ENCODE measurements around the gene STUM. TPM values are rescaled to one million over a fixed set of nuclear protein-coding genes. Genes with fewer than 3 reads are reported as not detected.

STUM gene
- total RNA-seq, 2 experiments from 2014 or later = not detected

DNA sequence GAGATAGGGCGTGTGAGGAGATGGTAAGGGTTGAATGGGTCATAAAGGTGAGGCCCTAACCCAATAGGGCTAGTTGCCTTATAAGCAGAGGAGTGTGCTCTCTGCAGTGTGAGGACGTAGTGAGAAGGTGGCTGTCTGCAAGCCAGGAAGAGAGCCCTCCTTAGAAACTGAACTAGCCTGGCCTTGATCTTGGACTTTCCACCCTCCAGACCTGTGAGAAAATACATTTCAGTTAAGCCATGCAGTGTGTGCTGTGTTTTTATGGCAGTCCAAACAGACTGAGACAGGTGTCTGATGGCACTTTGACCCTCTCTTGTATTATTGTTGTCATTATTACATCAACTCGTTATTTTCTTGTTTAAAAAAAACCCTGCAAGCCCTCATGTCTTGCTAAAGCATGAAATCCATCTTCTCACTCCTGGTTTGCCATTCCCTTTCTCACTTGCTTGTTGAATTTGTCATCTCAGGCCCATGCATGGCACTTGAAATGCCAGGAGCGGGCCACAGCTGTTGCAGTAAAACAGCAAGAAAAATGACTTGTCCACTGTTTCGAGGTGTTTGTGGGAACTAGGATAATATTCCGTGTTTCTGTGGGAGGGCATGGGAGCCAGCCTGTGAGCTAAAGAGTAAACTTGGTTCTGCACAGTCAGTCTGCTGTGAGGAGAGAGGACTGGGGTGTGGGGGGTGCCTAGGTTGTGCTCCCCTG lies 78.6 kb downstream of the STUM start:
- ATAC-seq (no peak), DNase-seq (no peak)
- Mint-ChIP-seq H3K4me3 (no peak overlapping the region), H3K27me3 (ENCODE audit: low read depth) (no peaks in the 10 kb centered on the region), H3K36me3 (ENCODE audit: low read depth) (peaks cover 6% of the 10 kb centered on the region), H3K4me1 (ENCODE audit: low read depth) (peaks cover 12% of the 10 kb centered on the region), H3K27ac (no peak overlapping the region), H3K9me3 (ENCODE audit: insufficient read depth) (no peaks in the 10 kb centered on the region)
- ChIA-PET CTCF (interaction anchor here (0.6 to 2.1 kb wide), 34 partner anchors 10 to 304 kb away, joined by 3 to 25 read pairs (median 4); no protein-coding TSS in a partner anchor), POLR2A (interaction anchor here (0.5 kb wide), 1 partner anchor 404 kb away, joined by 3 read pairs; the partner anchor contains the start of gene MIXL1)

DNA sequence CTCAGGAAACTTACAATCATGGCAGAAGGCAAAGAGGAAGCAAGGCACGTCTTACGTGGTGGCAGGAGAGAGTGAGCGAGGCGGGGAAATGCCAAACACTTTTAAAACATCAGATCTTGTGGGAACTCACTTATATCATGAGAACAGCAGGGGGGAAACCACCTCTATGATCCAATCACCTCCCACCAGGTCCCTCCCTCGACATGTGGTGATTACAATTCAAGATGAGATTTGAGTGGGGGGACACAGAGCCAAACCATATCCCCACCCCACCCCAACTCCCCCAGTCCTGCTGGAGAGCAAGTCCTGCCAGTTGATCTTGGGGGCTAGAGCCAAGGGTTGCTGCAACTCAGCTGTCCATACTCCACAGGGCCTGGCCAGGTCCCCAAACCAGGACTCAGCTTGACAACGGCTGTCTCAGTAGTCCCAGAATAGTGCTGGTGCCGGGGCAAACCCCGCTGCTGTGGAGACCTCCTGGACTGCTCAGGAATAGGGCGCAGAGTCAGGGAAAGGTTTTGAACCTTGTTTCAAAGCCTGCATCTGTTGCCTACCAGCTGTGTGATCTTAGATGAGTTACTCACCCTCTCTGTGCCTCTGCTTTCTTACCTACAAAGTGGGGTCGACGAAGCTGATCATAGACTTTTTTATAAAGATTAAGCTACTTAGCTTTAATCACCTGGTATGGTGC lies 79.5 kb downstream of the STUM start:
- Mint-ChIP-seq H3K36me3 (ENCODE audit: low read depth) (peaks cover 12% of the 10 kb centered on the region), H3K27me3 (ENCODE audit: low read depth) (no peaks in the 10 kb centered on the region), H3K4me1 (ENCODE audit: low read depth) (peaks cover 21% of the 10 kb centered on the region), H3K4me3 (no peak overlapping the region), H3K27ac (no peak overlapping the region), H3K9me3 (ENCODE audit: insufficient read depth) (no peaks in the 10 kb centered on the region)
- CTCF ChIA-PET = interaction anchor here (1.3 to 2.1 kb wide), 3 partner anchors 26 to 200 kb away, joined by 3 to 25 read pairs (median 4); no protein-coding TSS in a partner anchor
- DNase-seq (no peak), ATAC-seq (no peak)
- POLR2A ChIA-PET = no interaction called here

DNA sequence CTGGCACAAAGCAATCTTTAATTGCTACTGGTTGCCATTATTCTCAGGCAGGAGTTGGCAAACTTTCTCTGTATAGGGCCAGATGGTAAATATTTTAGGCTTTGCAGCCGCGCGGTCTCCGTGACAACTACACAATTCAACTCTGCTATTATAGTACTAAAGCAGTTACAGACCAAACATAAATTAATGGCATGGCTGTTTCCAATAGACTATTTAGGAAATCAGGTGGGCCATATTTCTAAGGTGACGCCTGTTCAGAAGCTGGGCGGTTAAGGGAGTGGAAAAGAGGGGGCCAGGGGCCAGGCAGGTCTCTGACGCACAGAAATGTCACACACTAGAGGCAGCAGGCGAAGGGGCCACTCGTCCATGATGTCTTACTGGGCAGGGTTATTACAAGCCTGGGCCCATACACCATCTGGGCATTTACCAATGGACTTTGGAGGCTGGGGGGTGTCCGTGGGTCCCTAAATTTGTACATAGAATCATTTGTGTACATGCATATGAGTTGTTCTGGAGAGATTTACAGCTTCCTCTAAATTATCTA lies 80.1 kb downstream of the STUM start:
- Mint-ChIP-seq H3K9me3 (ENCODE audit: insufficient read depth) (no peaks in the 10 kb centered on the region), H3K4me3 (no peak overlapping the region), H3K27me3 (ENCODE audit: low read depth) (no peaks in the 10 kb centered on the region), H3K36me3 (ENCODE audit: low read depth) (peaks cover 15% of the 10 kb centered on the region), H3K4me1 (ENCODE audit: low read depth) (peaks cover 27% of the 10 kb centered on the region), H3K27ac (no peak overlapping the region)
- no peak for ATAC-seq
- DNase-seq = no peak
- ChIA-PET CTCF (interaction anchor here (1.3 kb wide), 2 partner anchors 25 to 59 kb away, joined by 3 to 4 read pairs; no protein-coding TSS in a partner anchor), POLR2A (no interaction called here)

GRCh38 chr1:226629210-226629895 lies 80.8 kb downstream of the STUM start:
- H3K27ac Mint-ChIP-seq = no peak overlapping the region
- peaks cover 18% of the 10 kb centered on the region for H3K36me3 Mint-ChIP-seq (ENCODE audit: low read depth)
- ATAC-seq (no peak), DNase-seq (no peak)
- no peak overlapping the region for H3K4me3 Mint-ChIP-seq
- CTCF ChIA-PET = interaction anchor here (1.2 to 1.3 kb wide), 3 partner anchors 24 to 254 kb away, joined by 3 to 4 read pairs (median 3); no protein-coding TSS in a partner anchor
- POLR2A ChIA-PET = no interaction called here
- H3K4me1 Mint-ChIP-seq (ENCODE audit: low read depth) = peaks cover 33% of the 10 kb centered on the region
- H3K9me3 Mint-ChIP-seq (ENCODE audit: insufficient read depth) = no peaks in the 10 kb centered on the region
- H3K27me3 Mint-ChIP-seq (ENCODE audit: low read depth) = no peaks in the 10 kb centered on the region

DNA sequence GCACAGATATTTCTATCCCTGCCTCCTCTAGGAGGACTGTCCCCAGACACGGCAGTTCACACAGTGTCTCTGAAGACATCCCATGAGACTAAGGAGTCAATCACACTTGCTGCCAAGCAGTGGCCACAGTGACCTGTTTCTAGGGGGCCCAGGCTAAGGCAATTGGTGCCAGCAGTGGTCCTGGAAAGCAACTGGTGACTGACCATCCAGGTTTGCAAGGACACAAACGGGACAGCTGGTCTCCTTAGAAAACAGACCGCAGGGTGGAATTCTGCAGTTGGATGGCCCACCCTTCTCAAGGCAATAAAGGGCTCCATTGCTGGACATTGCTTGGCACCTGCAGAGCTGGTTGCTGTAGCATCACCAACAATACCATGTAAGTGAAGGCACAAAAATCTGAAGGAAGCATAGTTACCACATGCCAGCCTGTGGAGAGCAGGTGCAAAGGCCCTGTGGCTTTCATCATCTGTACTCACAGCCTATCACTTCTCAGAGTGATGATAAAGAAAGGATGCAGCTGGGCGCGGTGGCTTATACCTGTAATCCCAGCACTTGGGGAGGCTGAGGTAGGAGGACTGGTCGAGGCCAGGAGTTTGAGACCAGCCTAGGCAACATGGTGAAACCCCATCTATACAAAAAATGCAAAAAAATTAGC lies 81.5 kb downstream of the STUM start:
- H3K9me3 Mint-ChIP-seq (ENCODE audit: insufficient read depth) = no peaks in the 10 kb centered on the region
- ATAC-seq (no peak), DNase-seq (no peak)
- peaks cover 39% of the 10 kb centered on the region for H3K4me1 Mint-ChIP-seq (ENCODE audit: low read depth)
- H3K4me3 Mint-ChIP-seq = no peak overlapping the region
- ChIA-PET CTCF (interaction anchor here (1.1 to 1.3 kb wide), 3 partner anchors 57 to 253 kb away, joined by 3 to 4 read pairs (median 3); no protein-coding TSS in a partner anchor), POLR2A (no interaction called here)
- peaks cover 20% of the 10 kb centered on the region for H3K36me3 Mint-ChIP-seq (ENCODE audit: low read depth)
- H3K27ac Mint-ChIP-seq = no peak overlapping the region
- H3K27me3 Mint-ChIP-seq (ENCODE audit: low read depth) = no peaks in the 10 kb centered on the region

- ChIA-PET POLR2A (no interaction called here), CTCF (interaction anchor here (0.8 to 1.3 kb wide), 6 partner anchors 22 to 253 kb away, joined by 3 to 4 read pairs (median 3); no protein-coding TSS in a partner anchor)
- Mint-ChIP-seq H3K4me1 (ENCODE audit: low read depth) (peaks cover 44% of the 10 kb centered on the region), H3K27ac (no peak overlapping the region), H3K27me3 (ENCODE audit: low read depth) (no peaks in the 10 kb centered on the region), H3K4me3 (no peak overlapping the region), H3K36me3 (ENCODE audit: low read depth) (peaks cover 25% of the 10 kb centered on the region), H3K9me3 (ENCODE audit: insufficient read depth) (no peaks in the 10 kb centered on the region)
- ATAC-seq = no peak
- DNase-seq = no peak
Observed at GRCh38 chr1:226630592-226630991, 82.0 kb downstream of the STUM start.

GRCh38 chr1:226631229-226632000 lies 82.9 kb downstream of the STUM start:
- no peak overlapping the region for H3K27ac Mint-ChIP-seq
- DNase-seq (no peak), ATAC-seq (no peak)
- peaks cover 46% of the 10 kb centered on the region for H3K4me1 Mint-ChIP-seq (ENCODE audit: low read depth)
- CTCF ChIA-PET = interaction anchor here (0.8 to 4.9 kb wide), 6 partner anchors 23 to 97 kb away, joined by 3 to 72 read pairs (median 4); no protein-coding TSS in a partner anchor
- H3K27me3 Mint-ChIP-seq (ENCODE audit: low read depth) = no peaks in the 10 kb centered on the region
- POLR2A ChIA-PET = interaction anchor here (0.9 kb wide), 1 partner anchor 68 kb away, joined by 3 read pairs; no protein-coding TSS in a partner anchor
- H3K9me3 Mint-ChIP-seq (ENCODE audit: insufficient read depth) = no peaks in the 10 kb centered on the region
- H3K4me3 Mint-ChIP-seq = no peak overlapping the region
- peaks cover 27% of the 10 kb centered on the region for H3K36me3 Mint-ChIP-seq (ENCODE audit: low read depth)

DNA sequence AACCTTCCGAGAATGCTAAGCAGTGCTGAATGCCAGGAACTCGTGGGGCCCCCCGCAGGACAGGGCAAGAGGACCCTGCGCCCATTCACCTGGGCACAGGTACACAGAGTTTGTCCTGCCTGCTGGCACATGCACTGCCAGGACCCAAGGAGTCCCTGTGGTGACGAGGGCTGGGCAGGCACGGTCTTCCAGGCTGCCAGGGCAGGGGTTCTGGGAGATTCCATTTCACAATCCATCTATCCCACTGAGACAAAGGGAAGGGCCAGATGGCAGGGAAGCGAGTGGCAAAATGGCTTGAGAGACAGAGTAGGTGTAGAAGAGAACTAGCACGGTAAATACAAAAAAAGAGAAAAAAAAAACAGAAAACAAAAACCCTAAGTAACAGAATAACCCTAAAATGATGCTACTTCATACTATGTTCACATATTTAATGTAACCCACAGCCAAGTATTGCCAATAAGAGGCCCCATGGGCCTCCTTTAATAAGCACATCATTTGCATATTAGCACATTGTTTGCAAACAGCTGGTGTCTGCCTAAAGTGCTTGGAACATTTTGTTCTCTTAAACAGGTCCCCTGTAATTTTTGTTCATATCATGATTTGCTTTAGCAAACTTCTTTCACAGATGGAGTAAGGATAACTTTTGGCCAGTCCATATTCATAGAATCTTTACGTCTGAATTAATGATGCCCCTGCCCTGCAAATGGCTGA lies 83.8 kb downstream of the STUM start:
- ATAC-seq (no peak), DNase-seq (no peak)
- ChIA-PET POLR2A (no interaction called here), CTCF (interaction anchor here (1.1 to 4.9 kb wide), 12 partner anchors 9 to 224 kb away, joined by 3 to 72 read pairs (median 8); partner anchors contain the start of gene PARP1)
- H3K4me1 Mint-ChIP-seq (ENCODE audit: low read depth) = peaks cover 44% of the 10 kb centered on the region
- peak overlapping the region; percentile 68 for H3K27ac Mint-ChIP-seq
- H3K36me3 Mint-ChIP-seq (ENCODE audit: low read depth) = peaks cover 26% of the 10 kb centered on the region
- H3K9me3 Mint-ChIP-seq (ENCODE audit: insufficient read depth) = no peaks in the 10 kb centered on the region
- H3K27me3 Mint-ChIP-seq (ENCODE audit: low read depth) = no peaks in the 10 kb centered on the region
- no peak overlapping the region for H3K4me3 Mint-ChIP-seq

GRCh38 chr1:226632922-226633351 lies 84.4 kb downstream of the STUM start:
- POLR2A ChIA-PET = interaction anchor here (1.0 to 1.5 kb wide), 2 partner anchors 11 to 195 kb away, joined by 4 to 6 read pairs; no protein-coding TSS in a partner anchor
- Mint-ChIP-seq H3K36me3 (ENCODE audit: low read depth) (peaks cover 26% of the 10 kb centered on the region), H3K4me3 (no peak overlapping the region), H3K9me3 (ENCODE audit: insufficient read depth) (no peaks in the 10 kb centered on the region), H3K4me1 (ENCODE audit: low read depth) (peaks cover 44% of the 10 kb centered on the region), H3K27me3 (ENCODE audit: low read depth) (no peaks in the 10 kb centered on the region), H3K27ac (peak overlapping the region; percentile 50)
- DNase-seq = no peak
- no peak for ATAC-seq
- CTCF ChIA-PET = interaction anchor here (0.8 to 4.9 kb wide), 24 partner anchors 9 to 225 kb away, joined by 3 to 72 read pairs (median 6); partner anchors contain the start of gene PARP1
